Esophagus squamous epithelium (tissue), 4 donors: ENCODE results near the gene GSAP.

Source experiments
- POLR2A ChIP-seq, 4 donors: fragments of 450-650 bp; IDR thresholded peaks; one replicate each; pipeline ENCODE4 v1.6.1; 2017; ENCODE audit warnings: antibody characterized with exemption in 4 of 4, mild to moderate bottlenecking in 4 of 4, moderate library complexity in 3 of 4
- TF ChIP-seq, protein P1 (sequence below), 6 experiments: fragments of 450-650 bp in 4 of 6; fragments of 200-600 bp in 2 of 6; sonication (generic) in 2 of 6; IDR thresholded peaks; one replicate each; pipeline ENCODE4 v1.5.1; 2016 to 2019; ENCODE audit warnings: antibody characterized with exemption in 6 of 6, mild to moderate bottlenecking in 4 of 6, moderate library complexity in 4 of 6

- TF ChIP-seq, protein P1, sequence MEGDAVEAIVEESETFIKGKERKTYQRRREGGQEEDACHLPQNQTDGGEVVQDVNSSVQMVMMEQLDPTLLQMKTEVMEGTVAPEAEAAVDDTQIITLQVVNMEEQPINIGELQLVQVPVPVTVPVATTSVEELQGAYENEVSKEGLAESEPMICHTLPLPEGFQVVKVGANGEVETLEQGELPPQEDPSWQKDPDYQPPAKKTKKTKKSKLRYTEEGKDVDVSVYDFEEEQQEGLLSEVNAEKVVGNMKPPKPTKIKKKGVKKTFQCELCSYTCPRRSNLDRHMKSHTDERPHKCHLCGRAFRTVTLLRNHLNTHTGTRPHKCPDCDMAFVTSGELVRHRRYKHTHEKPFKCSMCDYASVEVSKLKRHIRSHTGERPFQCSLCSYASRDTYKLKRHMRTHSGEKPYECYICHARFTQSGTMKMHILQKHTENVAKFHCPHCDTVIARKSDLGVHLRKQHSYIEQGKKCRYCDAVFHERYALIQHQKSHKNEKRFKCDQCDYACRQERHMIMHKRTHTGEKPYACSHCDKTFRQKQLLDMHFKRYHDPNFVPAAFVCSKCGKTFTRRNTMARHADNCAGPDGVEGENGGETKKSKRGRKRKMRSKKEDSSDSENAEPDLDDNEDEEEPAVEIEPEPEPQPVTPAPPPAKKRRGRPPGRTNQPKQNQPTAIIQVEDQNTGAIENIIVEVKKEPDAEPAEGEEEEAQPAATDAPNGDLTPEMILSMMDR (IDR thresholded peaks at IDR 0.05), result no peak
- no peak for TF ChIP-seq POLR2A (IDR thresholded peaks at IDR 0.05)
Measured at GRCh38 chr7:77321300-77321699, 94.8 kb downstream of the GSAP start.
